B cell (primary cell): Measurements from ENCODE around the gene THAP5.
"Not testable (repeated sequence)": the region's sequence is repeated elsewhere in the genome, so short reads cannot be mapped to it uniquely, and the experiment has no call there.

Experiments used
- EZH2 ChIP-seq: IDR thresholded peaks from 2 replicates; pipeline ENCODE4 v1.6.1; 2012; ENCODE audit warnings: borderline replicate concordance, low read depth, mild to moderate bottlenecking, moderate library complexity, low read length; ENCODE audit not compliant: insufficient read depth, poor library complexity, severe bottlenecking
- TF ChIP-seq, protein P1 (sequence below): fragments of 200-600 bp; IDR thresholded peaks from one replicate; pipeline ENCODE4 v1.8.0; 2022; ENCODE audit warnings: antibody characterized with exemption, mild to moderate bottlenecking

DNA sequence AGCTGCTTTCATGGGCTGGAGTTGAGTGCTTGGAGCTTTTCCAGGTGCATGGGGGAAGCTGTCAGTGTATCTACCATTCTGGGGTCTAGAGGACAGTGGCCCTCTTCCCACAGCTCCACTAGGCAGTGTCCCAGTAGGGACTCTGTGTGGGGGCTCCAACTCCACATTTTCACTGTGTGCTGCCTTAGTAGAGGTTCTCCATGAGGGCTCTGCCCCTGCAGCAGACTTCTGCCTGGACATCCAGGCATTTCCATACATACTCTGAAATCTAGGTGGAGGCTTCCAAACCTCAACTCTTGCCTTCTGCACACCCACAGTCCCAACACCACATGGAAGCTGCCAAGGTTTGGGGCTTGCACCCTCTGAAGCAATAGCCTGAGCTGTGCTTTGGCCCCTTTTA is 12.8 kb downstream of the THAP5 start:
- TF ChIP-seq, protein P1, sequence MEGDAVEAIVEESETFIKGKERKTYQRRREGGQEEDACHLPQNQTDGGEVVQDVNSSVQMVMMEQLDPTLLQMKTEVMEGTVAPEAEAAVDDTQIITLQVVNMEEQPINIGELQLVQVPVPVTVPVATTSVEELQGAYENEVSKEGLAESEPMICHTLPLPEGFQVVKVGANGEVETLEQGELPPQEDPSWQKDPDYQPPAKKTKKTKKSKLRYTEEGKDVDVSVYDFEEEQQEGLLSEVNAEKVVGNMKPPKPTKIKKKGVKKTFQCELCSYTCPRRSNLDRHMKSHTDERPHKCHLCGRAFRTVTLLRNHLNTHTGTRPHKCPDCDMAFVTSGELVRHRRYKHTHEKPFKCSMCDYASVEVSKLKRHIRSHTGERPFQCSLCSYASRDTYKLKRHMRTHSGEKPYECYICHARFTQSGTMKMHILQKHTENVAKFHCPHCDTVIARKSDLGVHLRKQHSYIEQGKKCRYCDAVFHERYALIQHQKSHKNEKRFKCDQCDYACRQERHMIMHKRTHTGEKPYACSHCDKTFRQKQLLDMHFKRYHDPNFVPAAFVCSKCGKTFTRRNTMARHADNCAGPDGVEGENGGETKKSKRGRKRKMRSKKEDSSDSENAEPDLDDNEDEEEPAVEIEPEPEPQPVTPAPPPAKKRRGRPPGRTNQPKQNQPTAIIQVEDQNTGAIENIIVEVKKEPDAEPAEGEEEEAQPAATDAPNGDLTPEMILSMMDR = not testable (repeated sequence)
- not testable (repeated sequence) for TF ChIP-seq EZH2
